GM18508 (cell line): ENCODE measurements around the gene NSMCE4A.
A peak's percentile ranks its signal among the peaks of the same experiment; 100 is the strongest.
"Not testable (repeated sequence)": the region's sequence is repeated elsewhere in the genome, so short reads cannot be mapped to it uniquely, and the experiment has no call there.

Source experiments
- ATAC-seq: cut with Tn5 transposase; IDR thresholded peaks from one replicate; pipeline ENCODE4 v1.9.1; 2021; ENCODE audit warnings: moderate number of reproducible peaks; ENCODE audit not compliant: insufficient read depth, unreplicated experiment

The NSMCE4A gene

GRCh38 chr10:121974535-121975294 is at the start of gene NSMCE4A:
Gene NSMCE4A (minus strand): TSS chr10:121975217. CDS start chr10:121975165, 52 bp downstream.
- ATAC-seq, result peak; percentile 46

- not testable (repeated sequence) for ATAC-seq
Observed at GRCh38 chr10:122023257-122023656, 48.2 kb upstream of the NSMCE4A start.

- no peak for ATAC-seq
Observed at GRCh38 chr10:122022276-122022675, 47.3 kb upstream of the NSMCE4A start.

GRCh38 chr10:122021828-122022227 is 46.8 kb upstream of the NSMCE4A start:
- no peak for ATAC-seq

- ATAC-seq, result no peak
Observed at GRCh38 chr10:122021379-122021778, 46.4 kb upstream of the NSMCE4A start.

- no peak for ATAC-seq
Observed at GRCh38 chr10:122020226-122020625, 45.2 kb upstream of the NSMCE4A start.

- no peak for ATAC-seq
Observed at GRCh38 chr10:122019414-122019975, 44.5 kb upstream of the NSMCE4A start.

GRCh38 chr10:122018951-122019413 is 44.0 kb upstream of the NSMCE4A start:
- no peak for ATAC-seq

- no peak for ATAC-seq
Observed at GRCh38 chr10:122018491-122018890, 43.5 kb upstream of the NSMCE4A start.

- not testable (repeated sequence) for ATAC-seq
Observed at GRCh38 chr10:122017926-122018325, 42.9 kb upstream of the NSMCE4A start.

GRCh38 chr10:122014652-122015248 is 39.7 kb upstream of the NSMCE4A start:
- no peak for ATAC-seq

- no peak for ATAC-seq
Observed at GRCh38 chr10:122013311-122013780, 38.3 kb upstream of the NSMCE4A start.

GRCh38 chr10:122012731-122013130 is 37.7 kb upstream of the NSMCE4A start:
- no peak for ATAC-seq

GRCh38 chr10:122010405-122011050 is 35.5 kb upstream of the NSMCE4A start:
- ATAC-seq, result no peak

GRCh38 chr10:122007415-122007814 is 32.4 kb upstream of the NSMCE4A start:
- ATAC-seq, result no peak

- no peak for ATAC-seq
Observed at GRCh38 chr10:122001698-122002097, 26.7 kb upstream of the NSMCE4A start.

GRCh38 chr10:121999301-121999700 is 24.3 kb upstream of the NSMCE4A start:
- ATAC-seq, result no peak

- ATAC-seq, result no peak
Observed at GRCh38 chr10:121998462-121998861, 23.4 kb upstream of the NSMCE4A start.

- no peak for ATAC-seq
Observed at GRCh38 chr10:121994429-121994941, 19.5 kb upstream of the NSMCE4A start.

- not testable (repeated sequence) for ATAC-seq
Observed at GRCh38 chr10:121991727-121992126, 16.7 kb upstream of the NSMCE4A start.
